Measurements from ENCODE around the gene SCYGR5.
"Not testable (repeated sequence)": the region's sequence is repeated elsewhere in the genome, so short reads cannot be mapped to it uniquely, and the experiment has no call there.

SCYGR5 gene

DNA sequence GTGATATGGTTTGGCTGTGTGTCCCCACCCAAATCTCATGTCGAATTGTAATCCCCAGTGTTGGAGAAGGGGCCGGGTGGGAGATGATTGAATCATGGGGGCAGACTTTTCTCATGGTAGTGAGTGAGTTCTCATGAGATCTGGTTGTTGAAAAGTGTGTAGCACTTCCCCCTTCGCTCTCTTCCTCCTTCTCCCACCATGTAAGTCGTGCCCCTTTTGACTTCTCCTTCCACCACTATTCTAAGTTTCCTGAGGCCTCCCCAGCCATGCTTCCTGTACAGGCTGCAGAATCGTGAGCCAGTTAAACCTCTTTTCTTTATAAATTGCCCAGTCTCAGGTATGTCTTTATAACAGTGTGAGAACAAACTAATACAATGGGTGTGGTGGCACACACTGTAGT is 7.0 kb downstream of the SCYGR5 start:
- DNase-seq (ENCODE audit: low spot score): not testable (repeated sequence)

DNA sequence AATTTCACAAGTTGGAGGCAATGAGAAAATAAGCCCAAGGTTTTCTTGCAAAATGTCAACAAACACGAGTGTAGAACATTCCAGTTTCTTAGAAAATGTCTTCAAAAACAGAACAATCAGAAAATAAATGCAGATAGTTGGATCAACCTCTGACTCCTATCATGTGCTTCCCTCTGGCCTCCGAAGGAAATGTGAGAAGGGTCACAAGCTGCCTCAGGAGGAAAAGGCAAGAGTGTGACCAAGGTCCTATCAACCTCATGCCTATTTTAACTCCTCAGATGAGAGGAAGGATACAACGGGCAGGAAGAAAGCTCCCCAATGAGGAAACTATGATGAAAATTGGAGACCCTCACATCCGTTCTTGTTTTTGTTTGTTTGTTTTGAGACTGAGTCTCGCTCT is 7.9 kb downstream of the SCYGR5 start:
- no peak for DNase-seq (ENCODE audit: low spot score)

DNA sequence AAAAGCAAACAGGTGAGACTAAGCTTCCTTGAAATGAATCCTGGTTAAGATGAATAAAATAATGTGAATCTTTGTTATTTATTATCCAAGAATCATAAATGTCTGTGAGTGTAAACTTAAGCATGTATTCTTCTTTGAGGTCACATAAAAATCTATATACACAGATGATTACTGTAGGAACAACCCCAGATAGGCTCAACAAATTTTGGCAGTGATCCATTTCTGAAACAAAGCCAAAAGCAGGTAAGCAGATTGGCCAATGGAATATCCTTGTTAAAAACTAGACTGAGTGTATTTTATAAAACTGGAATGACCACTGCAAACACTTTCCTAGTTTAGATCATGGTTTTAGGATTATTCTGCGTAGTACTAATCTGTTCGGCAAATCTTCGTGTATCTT is 11.3 kb downstream of the SCYGR5 start:
- no peak for DNase-seq (ENCODE audit: low spot score)

DNA sequence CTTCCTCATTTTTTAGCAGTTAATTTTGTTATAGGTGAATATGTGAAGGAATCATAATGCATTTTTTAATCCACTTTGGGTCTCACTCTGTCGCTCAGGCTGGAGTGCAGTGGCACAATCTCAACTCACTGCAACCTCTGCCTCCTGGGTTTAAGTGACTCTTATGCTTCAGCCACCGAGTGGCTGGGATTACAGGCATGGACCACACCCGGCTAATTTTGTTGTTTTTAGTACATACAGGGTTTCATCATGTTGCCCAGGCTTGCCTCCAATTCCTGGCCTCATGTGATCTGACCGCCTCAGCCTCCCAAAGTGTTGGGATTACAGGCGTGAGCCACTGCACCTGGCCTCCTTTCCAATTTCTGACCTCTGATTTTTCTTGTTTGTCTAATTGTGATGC is 17.7 kb downstream of the SCYGR5 start:
- DNase-seq (ENCODE audit: low spot score): no peak

DNA sequence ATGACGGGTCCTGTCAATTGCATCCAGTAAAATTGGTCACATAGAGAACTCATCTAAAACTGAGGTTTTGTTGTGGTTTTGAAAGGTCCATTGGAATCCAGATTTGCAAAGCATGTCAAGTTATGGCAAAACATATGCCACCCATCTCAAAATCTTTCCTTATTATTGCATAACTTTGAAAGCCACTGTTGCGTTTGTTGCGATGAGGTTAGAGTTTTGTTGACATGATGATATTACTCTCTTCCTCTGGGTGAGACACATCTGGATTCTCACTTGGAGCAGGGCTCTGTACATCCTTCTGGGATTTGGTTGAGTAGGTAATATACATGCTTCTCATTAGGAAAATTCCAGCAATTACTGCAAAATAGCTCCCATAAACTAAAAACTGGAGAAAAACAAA is 20.6 kb downstream of the SCYGR5 start:
- DNase-seq (ENCODE audit: low spot score): no peak

DNA sequence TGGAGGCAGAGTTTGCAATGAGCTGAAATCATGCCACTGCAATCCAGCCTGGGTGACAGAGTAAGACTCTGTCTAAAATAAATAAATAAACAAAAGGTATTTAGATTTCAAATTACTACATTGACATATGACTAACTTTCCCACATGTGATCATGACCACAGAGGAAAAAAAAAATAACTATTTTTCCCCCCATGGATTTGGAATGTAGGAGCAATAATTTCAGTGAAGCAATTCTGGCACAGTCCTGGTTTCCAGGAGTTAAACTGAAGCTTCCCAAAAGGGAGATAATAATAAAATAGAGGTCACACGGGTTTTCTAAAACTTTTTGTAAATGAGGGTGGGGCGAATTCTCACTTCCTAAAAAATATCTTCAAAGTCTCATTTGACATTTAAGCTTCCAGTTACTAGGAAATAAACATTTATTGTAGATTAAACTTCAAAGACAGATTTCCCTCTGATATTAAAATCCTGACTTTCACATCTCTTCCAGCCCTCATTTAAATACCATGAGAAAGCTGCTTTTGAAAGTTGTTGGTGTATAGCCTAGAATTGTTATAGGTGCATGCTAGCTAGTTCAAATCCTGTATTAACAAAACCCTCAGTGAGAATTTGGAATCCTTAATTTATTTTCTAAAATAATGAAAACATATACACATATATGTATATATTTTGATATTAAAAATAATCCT is 30.5 kb downstream of the SCYGR5 start:
- DNase-seq (ENCODE audit: low spot score): no peak

DNA sequence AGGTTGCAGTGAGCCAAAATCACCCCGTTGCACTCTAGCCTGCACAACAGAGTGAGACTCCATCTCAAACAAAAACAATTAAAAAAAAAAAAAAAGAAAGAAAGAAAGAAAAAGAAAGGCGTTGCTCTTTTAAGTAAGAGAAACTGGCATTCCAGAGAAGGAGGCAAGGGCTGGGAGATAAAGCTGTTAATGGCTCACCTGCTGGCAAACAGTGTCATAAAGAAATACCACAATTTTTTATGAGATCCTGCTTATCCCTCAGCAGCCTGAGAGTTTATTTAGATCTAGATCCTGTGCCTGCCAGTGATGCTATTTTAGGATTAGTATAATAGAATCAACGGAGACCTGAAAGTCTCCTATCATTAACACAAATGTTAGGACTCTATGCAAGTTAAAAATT is 35.0 kb downstream of the SCYGR5 start:
- DNase-seq (ENCODE audit: low spot score): no peak

DNA sequence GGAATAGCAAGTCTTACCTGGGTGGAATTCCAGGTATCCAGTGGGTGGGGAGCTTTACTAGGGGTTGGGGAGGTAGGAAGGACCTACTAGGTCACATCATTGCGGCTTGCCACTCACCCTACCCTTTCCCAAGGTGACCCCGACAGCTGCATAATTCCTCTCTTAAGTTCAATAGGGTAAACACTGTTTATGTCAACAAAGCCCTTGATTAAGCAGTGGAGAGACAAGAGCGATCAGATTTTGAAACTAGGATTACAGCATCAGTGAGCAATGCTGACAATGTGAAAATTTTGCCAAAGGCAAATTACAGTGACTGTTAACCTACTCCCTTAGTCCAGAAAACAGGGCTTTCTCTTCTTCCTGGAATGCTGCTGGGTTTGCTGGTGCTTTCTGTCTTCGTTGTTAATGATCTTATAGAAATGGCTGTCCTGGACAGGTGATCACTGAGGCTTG is 36.7 kb downstream of the SCYGR5 start:
- DNase-seq (ENCODE audit: low spot score): no peak

DNA sequence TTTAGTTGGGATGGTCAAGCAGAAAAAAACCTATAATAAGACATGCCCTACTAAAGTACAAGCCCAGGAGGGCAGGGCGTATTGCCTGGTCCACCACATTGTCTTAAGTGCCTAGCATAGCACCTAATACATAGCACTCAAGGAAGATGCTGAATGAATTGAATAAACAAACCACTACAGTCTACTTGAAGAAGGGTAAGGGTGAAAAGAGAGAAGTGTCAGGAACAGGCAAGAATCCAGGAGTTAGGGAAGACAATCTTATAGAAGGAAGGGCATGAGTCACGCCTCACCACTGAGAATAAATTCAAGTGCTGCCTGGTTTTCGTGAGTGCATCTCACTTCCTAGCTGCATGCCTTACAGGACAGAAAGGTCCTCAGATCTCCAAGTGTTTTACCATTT is 37.4 kb downstream of the SCYGR5 start:
- no peak for DNase-seq (ENCODE audit: low spot score)

DNA sequence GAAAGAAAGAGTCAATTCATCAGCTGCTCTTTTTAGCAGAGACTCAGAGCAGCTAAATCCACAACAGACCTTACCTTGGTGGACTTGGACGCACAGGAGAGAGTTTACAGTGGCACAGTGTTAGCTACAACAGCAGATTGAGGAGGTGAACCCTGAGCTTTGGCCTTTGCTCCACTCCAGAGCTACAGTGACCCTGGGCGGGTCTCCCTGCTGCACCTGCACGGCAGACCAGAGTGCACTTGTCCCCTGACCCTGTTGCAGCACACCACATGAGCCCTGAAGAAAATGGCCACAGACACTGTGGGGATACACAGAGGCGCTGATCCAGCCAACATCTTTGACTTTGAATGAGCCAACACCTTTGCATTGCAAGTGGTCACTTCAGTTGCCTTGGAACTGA is 40.3 kb downstream of the SCYGR5 start:
- no peak for DNase-seq (ENCODE audit: low spot score)

DNA sequence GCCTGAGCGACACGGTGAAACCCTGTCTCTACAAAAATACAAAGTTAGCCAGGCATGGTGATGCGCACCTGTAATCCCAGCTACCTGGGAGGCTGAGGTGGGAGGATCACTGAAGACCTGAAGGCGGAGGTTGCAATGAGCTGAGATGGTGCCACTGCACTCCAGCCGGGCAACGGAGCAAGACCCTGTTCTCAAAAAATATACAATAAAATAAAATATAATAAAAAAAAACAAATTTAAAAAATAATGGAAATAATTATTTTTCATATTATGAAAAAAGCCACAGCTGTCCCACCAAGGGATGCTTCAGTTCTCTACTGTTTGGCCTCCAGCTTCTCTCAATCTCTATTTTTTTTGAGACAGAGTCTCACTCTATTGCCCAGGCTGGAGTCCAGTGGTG is 40.8 kb downstream of the SCYGR5 start:
- no peak for DNase-seq (ENCODE audit: low spot score)

DNA sequence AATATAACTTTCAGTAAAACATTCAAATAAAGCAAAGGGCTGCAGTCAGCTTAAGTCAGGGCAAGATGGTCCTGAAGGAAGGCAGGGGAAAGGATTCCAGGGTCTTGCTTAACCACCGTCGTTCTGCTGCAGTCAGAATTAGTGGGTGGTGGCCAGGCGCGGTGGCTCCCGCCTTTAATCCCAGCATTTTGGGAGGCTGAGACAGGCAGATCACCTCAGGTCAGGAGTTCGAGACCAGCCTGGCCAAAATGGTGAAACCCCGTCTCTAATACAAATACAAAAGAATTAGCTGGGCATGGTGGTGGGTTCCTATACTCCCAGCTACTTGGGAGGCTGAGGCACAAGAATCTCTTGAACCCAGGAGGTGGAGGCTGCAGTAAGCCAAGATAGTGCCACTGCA is 44.4 kb downstream of the SCYGR5 start:
- DNase-seq (ENCODE audit: low spot score): no peak

DNA sequence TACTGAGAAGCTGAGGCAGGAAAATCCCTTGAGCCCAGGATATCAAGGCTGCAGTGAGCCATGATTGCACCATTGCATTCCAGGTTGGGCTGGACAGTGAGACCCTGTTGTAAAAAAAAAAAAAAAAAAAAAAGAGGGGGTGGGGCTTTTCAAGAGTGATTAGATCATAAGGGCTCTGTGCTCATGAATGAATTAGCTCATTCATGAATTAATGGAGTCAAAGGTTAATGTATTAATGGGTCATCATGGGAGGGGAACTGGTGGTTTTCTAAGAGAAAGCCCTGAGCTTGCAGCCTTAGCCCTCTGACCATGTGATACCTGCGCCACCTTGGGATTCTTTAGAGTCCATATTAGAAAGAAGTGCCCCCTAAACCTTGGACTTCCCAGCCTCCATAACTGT is 46.7 kb downstream of the SCYGR5 start:
- no peak for DNase-seq (ENCODE audit: low spot score)

DNA sequence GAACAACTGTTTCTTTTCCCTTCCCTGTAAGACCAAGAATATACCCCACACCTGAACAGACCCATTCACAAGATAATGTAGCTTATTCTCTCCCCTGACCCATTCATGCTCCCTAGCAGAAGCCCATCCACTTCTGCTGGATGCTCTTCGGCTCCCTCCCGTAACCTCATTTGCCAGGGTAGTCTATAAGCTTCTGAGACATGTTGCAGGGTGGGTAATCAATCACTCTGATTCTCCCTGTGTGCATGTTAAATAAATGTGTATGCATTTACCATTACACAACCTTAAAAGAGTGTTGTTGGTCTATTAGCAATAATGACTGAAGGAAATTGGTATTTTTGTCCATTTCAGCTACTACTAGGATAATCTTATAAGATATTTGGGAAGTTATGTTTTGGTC is 49.9 kb downstream of the SCYGR5 start:
- no peak for DNase-seq (ENCODE audit: low spot score)
